Activated CD8-positive, alpha-beta memory T cell treated with anti-CD3 and anti-CD28 coated beads, Interleukin-2, amount 10 ng/mL, durations not matched to agents 7 days and 5 days (primary cell): ENCODE data around the gene ME3. TPM values are rescaled to one million over a fixed set of nuclear protein-coding genes. Genes with fewer than 3 reads are reported as not detected.

ENCODE experiments used
- ATAC-seq: fragments of 150-1000 bp; cut with Tn5 transposase; one replicate; pipeline ENCODE4 v1.10.0; 2021; ENCODE audit warnings: moderate library complexity
- CTCF ChIA-PET: fragments of 350-600 bp; sonication (Branson Sonifier 250); formaldehyde crosslinking; loops from one replicate; lab custom pipeline; 2021; ENCODE audit warnings: antibody characterized with exemption; lab: Charles Lee
- DNase-seq: peaks from one replicate; pipeline ENCODE4 v3.0.0-alpha.2; 2020
- H3K27ac Mint-ChIP-seq: one replicate; pipeline ENCODE4 v1.8.0; 2021; ENCODE audit warnings: mild to moderate bottlenecking, mixed read lengths
- H3K27me3 Mint-ChIP-seq: one replicate; pipeline ENCODE4 v1.8.0; 2021; ENCODE audit warnings: mixed read lengths
- H3K36me3 Mint-ChIP-seq: one replicate; pipeline ENCODE4 v1.8.0; 2021; ENCODE audit warnings: mild to moderate bottlenecking, mixed read lengths
- H3K4me1 Mint-ChIP-seq: one replicate; pipeline ENCODE4 v1.8.0; 2021; ENCODE audit warnings: mixed read lengths
- H3K4me3 Mint-ChIP-seq: one replicate; pipeline ENCODE4 v1.8.0; 2021; ENCODE audit warnings: mild to moderate bottlenecking, moderate library complexity, mixed read lengths
- H3K9me3 Mint-ChIP-seq: one replicate; pipeline ENCODE4 v1.8.0; 2022; ENCODE audit warnings: low read depth, mixed read lengths
- total RNA-seq, 2 experiments: library from RNA; stranded (reverse); gene quantifications; one replicate each; pipeline ENCODE4 v1.2.3, GENCODE V29; 2021

Gene ME3
- total RNA-seq, 2 experiments from 2014 or later, result 0.79 to 1.3 TPM

GRCh38 chr11:86592659-86593451 lies 79.6 kb downstream of the ME3 start:
- Mint-ChIP-seq H3K36me3 (peaks cover 4% of the 10 kb centered on the region), H3K4me1 (peaks cover 24% of the 10 kb centered on the region), H3K9me3 (no peaks in the 10 kb centered on the region), H3K27me3 (peaks cover 7% of the 10 kb centered on the region), H3K4me3 (no peak overlapping the region), H3K27ac (peak overlapping the region; percentile 62)
- peak; percentile 95 for DNase-seq
- ATAC-seq, result peak; percentile 96
- CTCF ChIA-PET, result interaction anchor here (0.8 to 5.0 kb wide), 7 partner anchors 12 to 777 kb away, joined by 3 to 35 read pairs (median 3); no protein-coding TSS in a partner anchor

- peaks cover 24% of the 10 kb centered on the region for H3K4me1 Mint-ChIP-seq
- CTCF ChIA-PET, result interaction anchor here (0.8 to 5.0 kb wide), 6 partner anchors 13 to 211 kb away, joined by 3 to 35 read pairs (median 3); no protein-coding TSS in a partner anchor
- H3K27me3 Mint-ChIP-seq, result peaks cover 7% of the 10 kb centered on the region
These were observed 80.3 kb downstream of the ME3 start for GRCh38 chr11:86592047-86592591.

GRCh38 chr11:86591631-86592030 lies 80.8 kb downstream of the ME3 start:
- CTCF ChIA-PET, result interaction anchor here (5.0 kb wide), 1 partner anchor 17 kb away, joined by 35 read pairs; no protein-coding TSS in a partner anchor
- DNase-seq, result no peak
- no peaks in the 10 kb centered on the region for H3K9me3 Mint-ChIP-seq
- H3K36me3 Mint-ChIP-seq, result peaks cover 4% of the 10 kb centered on the region
- no peak for ATAC-seq
- H3K4me3 Mint-ChIP-seq, result no peak overlapping the region
- peaks cover 24% of the 10 kb centered on the region for H3K4me1 Mint-ChIP-seq
- H3K27me3 Mint-ChIP-seq, result peaks cover 7% of the 10 kb centered on the region
- no peak overlapping the region for H3K27ac Mint-ChIP-seq

More at GRCh38 chr11:86592047-86592591, 80.3 kb downstream of the ME3 start:
- no peaks in the 10 kb centered on the region for H3K9me3 Mint-ChIP-seq
- ATAC-seq (no peak), DNase-seq (no peak)
- peaks cover 4% of the 10 kb centered on the region for H3K36me3 Mint-ChIP-seq
- no peak overlapping the region for H3K27ac Mint-ChIP-seq
- no peak overlapping the region for H3K4me3 Mint-ChIP-seq

- H3K4me3 Mint-ChIP-seq, result no peak overlapping the region
- no peaks in the 10 kb centered on the region for H3K9me3 Mint-ChIP-seq
- H3K27ac Mint-ChIP-seq, result no peak overlapping the region
- peaks cover 7% of the 10 kb centered on the region for H3K27me3 Mint-ChIP-seq
- H3K36me3 Mint-ChIP-seq, result peaks cover 4% of the 10 kb centered on the region
- CTCF ChIA-PET, result interaction anchor here (1.3 to 1.7 kb wide), 2 partner anchors 18 to 64 kb away, joined by 3 to 11 read pairs; no protein-coding TSS in a partner anchor
- ATAC-seq (no peak), DNase-seq (no peak)
- H3K4me1 Mint-ChIP-seq, result peaks cover 24% of the 10 kb centered on the region
These were observed 82.4 kb downstream of the ME3 start for GRCh38 chr11:86589856-86590589.

GRCh38 chr11:86589204-86589603 lies 83.2 kb downstream of the ME3 start:
- H3K27ac Mint-ChIP-seq, result no peak overlapping the region
- H3K4me1 Mint-ChIP-seq, result peaks cover 21% of the 10 kb centered on the region
- DNase-seq (no peak), ATAC-seq (no peak)
- H3K36me3 Mint-ChIP-seq, result peaks cover 4% of the 10 kb centered on the region
- H3K9me3 Mint-ChIP-seq, result no peaks in the 10 kb centered on the region
- CTCF ChIA-PET, result interaction anchor here (0.9 to 1.7 kb wide), 3 partner anchors 19 to 63 kb away, joined by 3 to 11 read pairs (median 4); no protein-coding TSS in a partner anchor
- H3K4me3 Mint-ChIP-seq, result no peak overlapping the region
- H3K27me3 Mint-ChIP-seq, result peaks cover 7% of the 10 kb centered on the region

GRCh38 chr11:86588566-86589090 lies 83.8 kb downstream of the ME3 start:
- no peak overlapping the region for H3K4me3 Mint-ChIP-seq
- H3K4me1 Mint-ChIP-seq, result peaks cover 19% of the 10 kb centered on the region
- ATAC-seq, result no peak
- no peaks in the 10 kb centered on the region for H3K9me3 Mint-ChIP-seq
- no peak for DNase-seq
- H3K27ac Mint-ChIP-seq, result no peak overlapping the region
- peaks cover 4% of the 10 kb centered on the region for H3K36me3 Mint-ChIP-seq
- H3K27me3 Mint-ChIP-seq, result peaks cover 7% of the 10 kb centered on the region
- CTCF ChIA-PET, result interaction anchor here (0.9 kb wide), 1 partner anchor 19 kb away, joined by 4 read pairs; no protein-coding TSS in a partner anchor

GRCh38 chr11:86587264-86588193 lies 84.9 kb downstream of the ME3 start:
- H3K36me3 Mint-ChIP-seq, result peaks cover 4% of the 10 kb centered on the region
- CTCF ChIA-PET, result interaction anchor here (1.1 kb wide), 1 partner anchor 21 kb away, joined by 3 read pairs; no protein-coding TSS in a partner anchor
- DNase-seq (no peak), ATAC-seq (no peak)
- H3K27ac Mint-ChIP-seq, result no peak overlapping the region
- H3K4me1 Mint-ChIP-seq, result peaks cover 10% of the 10 kb centered on the region
- no peaks in the 10 kb centered on the region for H3K9me3 Mint-ChIP-seq
- H3K27me3 Mint-ChIP-seq, result peaks cover 13% of the 10 kb centered on the region
- H3K4me3 Mint-ChIP-seq, result no peak overlapping the region

- CTCF ChIA-PET, result interaction anchor here (0.9 to 1.1 kb wide), 2 partner anchors 22 to 129 kb away, joined by 3 read pairs; no protein-coding TSS in a partner anchor
These were observed 86.1 kb downstream of the ME3 start for GRCh38 chr11:86586307-86586706.

GRCh38 chr11:86582898-86583297 lies 89.5 kb downstream of the ME3 start:
- no peaks in the 10 kb centered on the region for H3K4me1 Mint-ChIP-seq
- H3K27ac Mint-ChIP-seq, result no peak overlapping the region
- no peak overlapping the region for H3K4me3 Mint-ChIP-seq
- CTCF ChIA-PET, result no interaction called here
- H3K36me3 Mint-ChIP-seq, result no peaks in the 10 kb centered on the region
- DNase-seq, result no peak
- peaks cover 25% of the 10 kb centered on the region for H3K27me3 Mint-ChIP-seq
- no peak for ATAC-seq
- H3K9me3 Mint-ChIP-seq, result no peaks in the 10 kb centered on the region

More at GRCh38 chr11:86586307-86586706, 86.1 kb downstream of the ME3 start:
- DNase-seq (no peak), ATAC-seq (no peak)
- H3K9me3 Mint-ChIP-seq, result no peaks in the 10 kb centered on the region
- H3K4me1 Mint-ChIP-seq, result peaks cover 2% of the 10 kb centered on the region
- H3K4me3 Mint-ChIP-seq, result no peak overlapping the region
- peaks cover 19% of the 10 kb centered on the region for H3K27me3 Mint-ChIP-seq
- H3K27ac Mint-ChIP-seq, result no peak overlapping the region
- H3K36me3 Mint-ChIP-seq, result peaks cover 1% of the 10 kb centered on the region

GRCh38 chr11:86580535-86580934 lies 91.9 kb downstream of the ME3 start:
- Mint-ChIP-seq H3K36me3 (no peaks in the 10 kb centered on the region), H3K27ac (no peak overlapping the region), H3K4me1 (no peaks in the 10 kb centered on the region), H3K4me3 (no peak overlapping the region), H3K9me3 (no peaks in the 10 kb centered on the region), H3K27me3 (peaks cover 32% of the 10 kb centered on the region)
- CTCF ChIA-PET, result interaction anchor here (1.8 kb wide), 1 partner anchor 124 kb away, joined by 4 read pairs; no protein-coding TSS in a partner anchor
- no peak for DNase-seq
- no peak for ATAC-seq

GRCh38 chr11:86579406-86579731 lies 93.0 kb downstream of the ME3 start:
- Mint-ChIP-seq H3K4me1 (no peaks in the 10 kb centered on the region), H3K4me3 (no peak overlapping the region)
- CTCF ChIA-PET, result interaction anchor here (1.8 kb wide), 2 partner anchors 29 to 122 kb away, joined by 4 to 5 read pairs; no protein-coding TSS in a partner anchor

More at GRCh38 chr11:86579406-86579731, 93.0 kb downstream of the ME3 start:
- Mint-ChIP-seq H3K27me3 (peaks cover 34% of the 10 kb centered on the region), H3K9me3 (no peaks in the 10 kb centered on the region), H3K36me3 (no peaks in the 10 kb centered on the region), H3K27ac (no peak overlapping the region)
- no peak for ATAC-seq
- DNase-seq, result no peak
